ENCODE measurements around the gene MEF2C. TPM values are rescaled to one million over a fixed set of nuclear protein-coding genes. Genes with fewer than 3 reads are reported as not detected.

Gene MEF2C
- total RNA-seq, 2 experiments from 2014 or later, result 0.60 to 0.87 TPM

DNA sequence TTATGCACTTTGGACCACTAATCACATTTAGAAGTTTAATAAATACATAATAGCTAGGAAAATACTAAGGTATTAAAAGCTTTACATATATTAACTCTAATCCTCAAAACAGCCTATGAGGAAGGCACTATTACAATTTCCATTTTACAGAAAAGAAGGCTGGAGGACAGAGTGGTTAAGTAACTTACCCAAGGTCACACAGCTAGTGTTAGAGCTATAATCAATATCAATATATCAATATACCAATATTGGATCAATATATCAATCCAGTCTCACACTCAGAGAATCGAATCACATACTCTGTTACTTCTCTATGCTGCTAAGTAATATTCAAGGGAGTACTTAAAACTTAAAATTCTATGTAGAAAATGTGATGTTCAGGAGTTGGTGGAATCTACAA, 45.2 kb downstream of the MEF2C start:
- DNase-seq (no peak), ATAC-seq (ENCODE audit: poor library complexity) (no peak)
- POLR2A ChIA-PET, result no interaction called here
- Histone ChIP-seq H3K9me3 (ENCODE audit: control insufficient read depth in 1 of 2, insufficient read depth in 1 of 2, low read length in 2 of 2) (no peaks in the 10 kb centered on the region), H3K27me3 (ENCODE audit: control insufficient read depth in 1 of 2, insufficient read depth in 2 of 2, low read length in 2 of 2) (no peaks in the 10 kb centered on the region), H3K27ac (ENCODE audit: low read depth in 1 of 2, low read length in 2 of 2) (no peak overlapping the region), H3K36me3 (ENCODE audit: insufficient read depth, low read length) (no peaks in the 10 kb centered on the region), H3K4me1 (ENCODE audit: insufficient read depth, low read length) (no peaks in the 10 kb centered on the region), H3K4me3 (ENCODE audit: low read length) (no peak overlapping the region)
- Mint-ChIP-seq H3K4me3 (no peak overlapping the region), H3K36me3 (ENCODE audit: low read depth) (no peaks in the 10 kb centered on the region), H3K9me3 (no peaks in the 10 kb centered on the region), H3K27me3 (peaks cover 13% of the 10 kb centered on the region), H3K27ac (no peak overlapping the region), H3K4me1 (ENCODE audit: low read depth) (peaks cover 5% of the 10 kb centered on the region)
- intact Hi-C loops (cut with DNase I, micrococcal nuclease), result no loop called here
- TF ChIP-seq, protein P1, sequence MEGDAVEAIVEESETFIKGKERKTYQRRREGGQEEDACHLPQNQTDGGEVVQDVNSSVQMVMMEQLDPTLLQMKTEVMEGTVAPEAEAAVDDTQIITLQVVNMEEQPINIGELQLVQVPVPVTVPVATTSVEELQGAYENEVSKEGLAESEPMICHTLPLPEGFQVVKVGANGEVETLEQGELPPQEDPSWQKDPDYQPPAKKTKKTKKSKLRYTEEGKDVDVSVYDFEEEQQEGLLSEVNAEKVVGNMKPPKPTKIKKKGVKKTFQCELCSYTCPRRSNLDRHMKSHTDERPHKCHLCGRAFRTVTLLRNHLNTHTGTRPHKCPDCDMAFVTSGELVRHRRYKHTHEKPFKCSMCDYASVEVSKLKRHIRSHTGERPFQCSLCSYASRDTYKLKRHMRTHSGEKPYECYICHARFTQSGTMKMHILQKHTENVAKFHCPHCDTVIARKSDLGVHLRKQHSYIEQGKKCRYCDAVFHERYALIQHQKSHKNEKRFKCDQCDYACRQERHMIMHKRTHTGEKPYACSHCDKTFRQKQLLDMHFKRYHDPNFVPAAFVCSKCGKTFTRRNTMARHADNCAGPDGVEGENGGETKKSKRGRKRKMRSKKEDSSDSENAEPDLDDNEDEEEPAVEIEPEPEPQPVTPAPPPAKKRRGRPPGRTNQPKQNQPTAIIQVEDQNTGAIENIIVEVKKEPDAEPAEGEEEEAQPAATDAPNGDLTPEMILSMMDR (IDR thresholded peaks at IDR 0.05), result no peak
- CTCF ChIA-PET, result interaction anchor here (1.3 kb wide), 1 partner anchor 13 kb away, joined by 3 read pairs; no protein-coding TSS in a partner anchor

DNA sequence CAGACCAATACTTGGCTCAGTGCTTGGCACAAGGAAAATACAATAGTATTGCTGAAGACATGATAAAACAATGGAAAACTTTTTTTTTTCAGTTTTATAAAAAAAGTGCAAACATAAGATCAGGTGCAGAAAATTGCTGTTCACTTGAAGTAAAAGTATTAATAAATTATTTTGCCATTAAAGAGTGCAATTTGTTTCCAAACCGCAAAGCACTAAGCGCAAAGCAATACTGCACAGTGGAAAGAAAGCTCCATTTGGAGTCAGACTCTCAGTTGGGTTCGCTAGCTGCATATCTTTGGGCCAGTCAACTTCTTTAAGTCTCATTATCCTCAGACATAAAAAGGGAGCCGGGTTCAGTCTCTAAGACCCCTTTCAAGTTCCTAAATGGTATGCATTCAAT, 45.8 kb downstream of the MEF2C start:
- Histone ChIP-seq H3K36me3 (ENCODE audit: insufficient read depth, low read length) (no peaks in the 10 kb centered on the region), H3K27me3 (ENCODE audit: control insufficient read depth in 1 of 2, insufficient read depth in 2 of 2, low read length in 2 of 2) (no peaks in the 10 kb centered on the region), H3K4me1 (ENCODE audit: insufficient read depth, low read length) (no peaks in the 10 kb centered on the region), H3K9me3 (ENCODE audit: control insufficient read depth in 1 of 2, insufficient read depth in 1 of 2, low read length in 2 of 2) (no peaks in the 10 kb centered on the region), H3K27ac (ENCODE audit: low read depth in 1 of 2, low read length in 2 of 2) (no peak overlapping the region), H3K4me3 (ENCODE audit: low read length) (no peak overlapping the region)
- no peak for ATAC-seq (ENCODE audit: poor library complexity)
- H3K27ac Mint-ChIP-seq, result no peak overlapping the region
- no peak for DNase-seq
- ChIA-PET CTCF (interaction anchor here (1.0 to 1.3 kb wide), 2 partner anchors 12 to 13 kb away, joined by 3 read pairs; no protein-coding TSS in a partner anchor), POLR2A (no interaction called here)
- peaks cover 13% of the 10 kb centered on the region for H3K27me3 Mint-ChIP-seq
- H3K4me3 Mint-ChIP-seq, result no peak overlapping the region
- H3K4me1 Mint-ChIP-seq (ENCODE audit: low read depth), result peaks cover 5% of the 10 kb centered on the region
- TF ChIP-seq, protein P1 (IDR thresholded peaks at IDR 0.05), result no peak
- H3K9me3 Mint-ChIP-seq, result no peaks in the 10 kb centered on the region
- no peaks in the 10 kb centered on the region for H3K36me3 Mint-ChIP-seq (ENCODE audit: low read depth)
- intact Hi-C loops (cut with DNase I, micrococcal nuclease), result no loop called here

DNA sequence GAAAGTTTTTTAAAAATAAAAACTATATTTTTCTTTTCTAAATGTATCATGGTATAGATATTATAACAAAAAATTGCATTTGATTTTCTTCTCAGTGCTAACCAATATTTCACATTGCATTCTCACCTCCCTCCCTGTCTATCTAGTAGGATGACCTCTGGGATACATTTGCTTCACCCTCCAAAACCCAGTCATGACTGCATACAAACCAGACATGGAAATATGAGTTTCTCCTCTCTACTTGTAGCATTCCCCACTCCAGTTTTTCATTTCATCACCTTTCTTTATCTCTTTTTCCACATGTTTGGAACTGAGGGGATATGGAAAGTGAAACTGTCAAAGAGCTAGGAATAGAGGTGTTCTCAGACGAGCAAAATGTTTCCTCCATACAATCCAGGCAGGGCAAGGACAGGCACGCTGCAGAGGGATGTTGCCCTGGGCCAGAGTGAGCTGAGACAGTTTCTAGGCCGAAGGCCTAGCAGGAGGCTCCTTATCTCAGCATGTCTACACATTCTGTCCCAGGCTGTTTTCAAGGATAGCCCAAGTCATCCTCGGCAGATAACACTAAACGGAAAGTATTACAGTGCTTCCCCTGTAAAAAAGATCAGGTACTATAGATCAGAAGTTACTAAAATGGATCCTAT, 46.7 kb downstream of the MEF2C start:
- ATAC-seq (ENCODE audit: poor library complexity), result no peak
- Histone ChIP-seq H3K4me1 (ENCODE audit: insufficient read depth, low read length) (no peaks in the 10 kb centered on the region), H3K27ac (ENCODE audit: low read depth in 1 of 2, low read length in 2 of 2) (no peak overlapping the region), H3K27me3 (ENCODE audit: control insufficient read depth in 1 of 2, insufficient read depth in 2 of 2, low read length in 2 of 2) (no peaks in the 10 kb centered on the region), H3K4me3 (ENCODE audit: low read length) (no peak overlapping the region), H3K36me3 (ENCODE audit: insufficient read depth, low read length) (no peaks in the 10 kb centered on the region), H3K9me3 (ENCODE audit: control insufficient read depth in 1 of 2, insufficient read depth in 1 of 2, low read length in 2 of 2) (no peaks in the 10 kb centered on the region)
- Mint-ChIP-seq H3K9me3 (no peaks in the 10 kb centered on the region), H3K36me3 (ENCODE audit: low read depth) (no peaks in the 10 kb centered on the region), H3K4me3 (no peak overlapping the region), H3K27me3 (peaks cover 17% of the 10 kb centered on the region), H3K4me1 (ENCODE audit: low read depth) (peaks cover 5% of the 10 kb centered on the region), H3K27ac (no peak overlapping the region)
- ChIA-PET POLR2A (no interaction called here), CTCF (interaction anchor here (1.0 kb wide), 1 partner anchor 12 kb away, joined by 3 read pairs; no protein-coding TSS in a partner anchor)
- DNase-seq, result no peak
- TF ChIP-seq, protein P1 (IDR thresholded peaks at IDR 0.05), result no peak
- intact Hi-C loops (cut with DNase I, micrococcal nuclease), result no loop called here
